Ovary (tissue), 3 donors: ENCODE results near the gene TMEM214.

ENCODE experiments used
- CTCF ChIP-seq, 3 donors: fragments of 450-650 bp in 2 of 3; fragments of 200-600 bp in 1 of 3; IDR thresholded peaks; one replicate each; pipeline versions ENCODE4 v1.5.1 to v1.8.0; 2016 to 2022; ENCODE audit warnings: antibody characterized with exemption in 3 of 3, mild to moderate bottlenecking in 1 of 3
- POLR2A ChIP-seq: fragments of 450-650 bp; IDR thresholded peaks from one replicate; pipeline ENCODE4 v1.6.1; 2017; ENCODE audit warnings: antibody characterized with exemption, mild to moderate bottlenecking, moderate library complexity
- donor health status: DM: no; HTN: no; CAD: no.

- TF ChIP-seq POLR2A: no peak
- TF ChIP-seq CTCF (IDR thresholded peaks at IDR 0.05): no peak
These were observed 23.7 kb upstream of the TMEM214 start for GRCh38 chr2:27009083-27009482.
